Stimulated activated CD4-positive, alpha-beta T cell treated with anti-CD3 and anti-CD28 coated beads, Interleukin-4, amount 100 ng/mL, for 48 hours (primary cell): ENCODE data around the gene DNM2.
"Not testable (repeated sequence)": the region's sequence is repeated elsewhere in the genome, so short reads cannot be mapped to it uniquely, and the experiment has no call there.

Experiments
- DNase-seq, 2 donors: peaks; one replicate each; pipeline ENCODE4 v3.0.0-alpha.2; 2020; ENCODE audit warnings: low read depth in 2 of 2

Gene DNM2

DNA sequence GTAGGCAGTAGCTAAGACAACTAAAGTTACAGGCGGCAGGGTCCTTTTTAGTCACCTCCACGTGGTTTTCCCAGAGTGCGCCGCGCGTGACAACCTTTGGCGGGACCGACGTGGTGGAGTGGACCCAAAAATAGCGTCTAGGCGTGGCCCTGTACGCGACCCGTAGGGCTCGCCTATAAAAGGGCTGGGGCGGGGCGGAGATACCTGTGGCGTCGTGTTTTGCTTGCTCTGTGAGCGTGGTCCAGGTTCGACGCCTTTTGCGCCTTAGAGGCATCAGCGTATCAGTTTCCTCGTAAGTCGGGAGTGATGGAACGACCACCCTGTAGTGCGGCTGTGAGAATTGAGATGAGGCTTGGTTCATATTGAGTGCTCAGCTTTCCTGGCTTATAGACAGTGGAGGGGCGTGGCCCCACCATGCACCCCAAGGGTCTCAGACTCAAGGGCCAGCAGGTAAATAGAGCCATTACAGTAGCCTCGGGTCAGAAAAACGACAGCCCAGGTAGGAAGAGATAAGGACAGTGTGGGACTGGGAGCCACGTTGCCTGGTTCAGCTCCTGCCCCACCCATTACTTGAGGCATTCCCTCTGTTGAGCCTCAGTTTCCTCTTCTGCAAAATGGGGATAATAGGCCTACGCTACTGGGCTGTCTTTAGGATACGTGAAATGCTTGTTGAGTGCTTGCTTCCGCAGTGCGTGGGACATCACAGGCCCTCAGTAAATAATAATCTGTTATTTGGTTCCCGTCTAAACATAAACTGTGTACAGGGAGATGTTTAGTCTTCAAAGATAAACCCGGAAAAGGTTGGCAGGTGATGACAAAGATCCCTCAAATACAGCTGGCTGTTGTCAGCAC lies 118.8 kb downstream of the DNM2 start:
- DNase-seq, result peak; percentile 82 to 83

DNA sequence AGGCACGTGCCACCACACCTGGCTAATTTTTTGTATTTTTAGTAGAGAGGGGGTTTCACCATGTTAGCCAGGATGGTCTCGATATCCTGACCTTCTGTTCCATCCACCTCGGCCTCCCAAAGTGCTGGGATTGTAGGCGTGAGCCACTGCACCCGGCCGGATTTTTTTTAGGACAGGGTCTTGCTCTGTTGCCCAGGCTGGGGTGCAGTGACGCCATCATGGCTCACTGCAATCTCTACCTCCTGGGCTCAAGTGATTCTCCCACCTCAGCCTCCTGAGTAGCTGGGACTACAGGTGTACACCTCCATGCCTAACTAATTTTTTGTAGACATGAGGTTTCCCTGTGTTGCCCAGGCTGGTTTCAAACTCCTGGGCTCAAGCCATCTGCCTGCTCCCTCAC lies 119.8 kb downstream of the DNM2 start:
- DNase-seq, result not testable (repeated sequence)

DNA sequence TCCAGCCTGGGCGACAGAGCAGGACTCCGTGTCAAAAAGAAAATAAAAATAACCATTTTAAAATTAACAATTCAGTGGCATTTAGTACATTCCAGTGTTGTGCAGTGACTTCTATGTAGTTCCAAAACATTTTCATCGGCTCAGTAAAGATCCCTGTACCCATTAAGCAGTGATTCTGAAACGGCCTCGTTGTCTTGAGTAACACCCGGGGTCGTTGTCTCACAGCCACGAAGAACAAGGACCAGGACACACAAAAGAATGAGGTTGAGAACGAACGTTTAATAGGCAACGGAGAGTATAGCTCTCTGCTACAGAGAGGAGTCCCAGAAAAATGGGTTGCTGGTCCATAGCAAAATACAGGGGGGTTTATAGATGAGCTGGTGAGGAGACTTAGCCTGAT lies 120.5 kb downstream of the DNM2 start:
- DNase-seq, result no peak

DNA sequence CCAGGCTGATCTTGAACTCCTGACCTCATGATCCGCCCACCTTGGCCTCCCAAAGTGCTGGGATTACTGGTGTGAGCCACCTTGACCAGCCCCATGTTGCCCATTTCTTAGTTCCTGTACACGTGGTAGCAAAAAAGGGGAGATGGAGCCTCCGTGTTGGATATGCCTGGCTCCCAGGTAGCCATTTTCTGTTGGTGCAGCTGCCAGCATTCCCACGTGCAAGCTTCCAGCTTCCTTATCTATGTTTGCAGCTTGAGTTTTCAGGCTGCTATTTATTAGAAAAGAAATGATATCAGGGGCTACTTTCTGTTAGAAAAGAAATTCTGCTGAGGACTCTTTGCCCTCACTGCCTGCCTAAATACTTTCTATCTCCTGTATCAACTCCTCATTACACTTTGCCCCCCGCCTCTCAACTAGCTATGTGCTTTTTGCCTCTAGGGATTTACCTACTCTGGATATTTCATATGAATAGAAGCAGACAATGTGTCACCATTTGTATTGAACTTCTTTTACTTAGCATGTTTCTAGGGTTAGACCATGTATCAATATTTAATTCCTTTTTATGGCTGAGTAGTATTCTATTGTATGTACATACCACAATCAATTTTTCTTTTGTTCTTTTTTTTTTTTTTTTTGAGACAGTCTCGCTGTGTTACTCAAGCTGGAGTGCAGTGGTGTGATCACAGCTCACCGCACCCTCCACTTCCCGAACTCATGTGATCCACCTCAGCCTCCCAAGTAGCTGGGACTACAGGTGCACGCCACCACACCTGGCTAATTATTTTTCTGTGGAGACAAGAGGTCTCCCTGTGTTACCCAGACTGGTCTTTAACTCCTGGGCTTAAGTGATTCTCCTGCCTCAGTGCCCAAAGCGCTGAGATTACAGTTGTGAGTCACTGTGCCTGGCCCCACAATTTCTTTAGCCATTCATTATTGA lies 121.5 kb downstream of the DNM2 start:
- no peak for DNase-seq

DNA sequence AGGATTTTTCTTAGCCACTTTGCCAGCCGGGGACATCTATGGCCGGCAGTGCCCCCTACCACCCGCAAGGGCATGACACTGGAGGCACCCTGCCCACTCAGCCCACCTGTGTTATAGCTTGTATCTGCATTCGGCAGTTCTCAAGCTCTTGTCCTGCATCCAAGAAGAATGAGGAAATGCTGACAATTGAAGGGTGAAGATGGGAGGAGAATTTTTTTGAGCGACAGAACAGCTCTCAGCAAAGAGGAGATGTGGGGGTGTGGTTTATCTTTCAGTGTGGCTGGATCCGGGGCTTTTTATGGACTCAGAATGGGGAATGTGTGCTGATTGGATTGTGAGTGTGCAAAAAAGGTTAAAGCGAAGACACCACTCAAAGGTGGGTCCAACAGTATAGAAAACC lies 124.9 kb downstream of the DNM2 start:
- no peak for DNase-seq

DNA sequence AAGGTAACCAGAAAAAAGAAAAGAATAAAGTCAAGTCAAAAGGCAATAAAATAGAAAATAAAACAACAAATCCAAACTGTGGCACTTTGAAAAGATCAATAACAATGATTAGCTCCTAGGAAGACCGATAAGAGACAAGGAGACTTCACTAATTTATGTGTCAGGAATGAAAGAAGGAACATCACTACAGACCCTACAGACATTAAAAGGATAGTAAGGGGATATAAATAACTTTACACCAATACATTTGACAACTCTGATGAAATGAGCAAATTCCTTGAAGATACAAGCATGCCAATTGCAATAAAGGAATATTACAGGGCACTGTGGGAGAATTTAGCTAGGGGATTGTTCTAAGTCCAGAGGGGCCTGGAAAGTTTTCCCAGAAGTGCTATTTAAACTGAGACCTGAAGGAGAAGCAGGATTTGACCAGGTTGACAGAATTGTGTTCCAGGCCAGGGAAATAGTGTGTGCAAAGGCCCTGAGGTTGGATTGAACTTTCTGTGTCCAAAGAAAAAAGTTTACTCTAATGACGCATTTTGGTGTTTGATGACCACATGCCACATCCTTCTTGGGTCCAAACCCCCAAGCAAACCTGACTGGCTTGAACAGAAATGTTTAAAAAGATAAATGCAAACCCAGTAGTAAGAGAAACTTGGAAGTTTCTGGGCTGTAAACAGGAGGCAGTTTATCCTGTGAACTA lies 128.8 kb downstream of the DNM2 start:
- DNase-seq, result no peak

DNA sequence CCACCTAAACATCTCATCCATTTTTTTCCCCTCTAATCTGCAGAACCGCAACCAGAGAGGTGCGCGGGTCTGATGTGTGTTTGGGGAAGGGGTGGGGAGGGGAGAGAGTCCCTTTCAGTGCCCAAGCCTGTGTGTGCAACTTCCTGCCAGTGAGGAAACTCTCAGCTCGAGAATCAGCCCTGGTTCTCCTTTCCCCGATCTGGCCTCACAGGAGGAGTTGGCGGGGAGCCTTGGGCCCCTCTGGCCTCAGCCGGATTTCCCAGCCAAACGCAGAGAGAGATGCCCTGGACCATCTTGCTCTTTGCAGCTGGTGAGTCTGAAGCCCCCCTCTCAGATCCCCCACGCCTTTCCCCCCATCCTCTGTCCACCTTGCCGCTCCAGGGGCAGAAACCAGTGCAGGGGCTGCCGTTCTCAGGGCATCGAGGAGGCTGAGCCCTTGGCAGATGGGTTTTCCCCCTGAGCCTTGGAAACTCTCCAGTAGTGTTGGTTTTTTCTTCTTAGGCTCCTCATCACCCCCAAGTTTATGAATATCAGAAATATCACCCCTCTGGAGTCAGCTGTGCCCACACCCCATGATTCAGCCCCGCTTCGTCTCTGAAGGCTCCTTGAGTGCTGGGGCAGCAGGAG lies 130.5 kb downstream of the DNM2 start, which contains the start of gene C19orf38:
TSS of gene C19orf38 (plus strand) at position 186 of the 627 bp plus-strand sequence. CDS start at position 280, 94 bp downstream.
- no peak for DNase-seq

DNA sequence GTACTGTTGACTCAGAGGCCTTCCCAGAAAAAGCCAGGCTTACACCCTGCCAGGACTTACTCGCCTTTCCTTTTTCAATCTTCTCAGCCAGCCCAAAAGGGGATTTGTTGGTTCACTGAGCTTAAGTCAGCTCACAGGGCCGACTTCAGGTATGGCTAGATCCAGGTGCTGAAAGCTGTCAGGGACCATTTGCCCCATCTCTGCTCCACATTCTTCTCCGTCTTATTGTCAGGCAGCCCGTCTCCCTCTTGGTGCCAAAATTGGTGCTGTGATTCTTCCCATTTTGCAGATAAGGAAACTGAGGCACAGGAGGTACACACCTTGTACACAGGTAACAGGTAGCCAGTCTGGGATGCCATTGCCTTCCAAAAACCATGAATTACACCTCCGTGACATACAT lies 132.8 kb downstream of the DNM2 start:
- DNase-seq, result no peak

DNA sequence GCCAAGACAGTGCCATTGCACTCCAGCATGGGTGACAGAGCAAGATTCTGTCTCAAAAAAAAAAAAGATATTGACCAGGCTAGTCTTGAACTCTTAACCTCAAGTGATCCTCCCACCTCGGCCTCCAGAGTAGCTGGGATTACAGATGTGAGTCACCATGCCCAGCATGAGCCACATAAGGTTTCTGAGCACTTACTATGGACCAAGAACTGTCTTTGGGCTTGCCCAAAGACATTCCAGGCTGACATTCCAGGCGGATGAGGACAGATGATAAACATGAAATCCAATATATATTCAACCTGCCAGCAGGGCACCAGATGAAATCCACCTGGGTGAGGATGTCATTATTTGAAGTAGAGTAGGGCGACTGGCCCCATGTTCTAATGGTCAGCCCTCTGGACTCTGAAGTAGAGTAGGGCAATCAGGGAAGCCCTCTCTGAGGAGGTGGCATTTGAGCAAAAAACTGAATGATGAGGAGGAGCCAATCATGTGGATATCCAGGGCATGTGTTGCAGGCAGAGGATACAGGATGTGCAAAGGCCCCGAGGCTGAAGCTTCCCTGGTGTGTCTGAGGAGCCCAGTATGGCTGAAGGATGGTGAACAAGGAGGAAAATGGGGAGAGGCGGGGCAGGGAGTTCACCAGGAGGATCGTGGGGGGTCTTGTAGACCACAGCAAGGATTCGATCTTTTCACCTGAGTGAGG lies 134.4 kb downstream of the DNM2 start:
- DNase-seq, result no peak

DNA sequence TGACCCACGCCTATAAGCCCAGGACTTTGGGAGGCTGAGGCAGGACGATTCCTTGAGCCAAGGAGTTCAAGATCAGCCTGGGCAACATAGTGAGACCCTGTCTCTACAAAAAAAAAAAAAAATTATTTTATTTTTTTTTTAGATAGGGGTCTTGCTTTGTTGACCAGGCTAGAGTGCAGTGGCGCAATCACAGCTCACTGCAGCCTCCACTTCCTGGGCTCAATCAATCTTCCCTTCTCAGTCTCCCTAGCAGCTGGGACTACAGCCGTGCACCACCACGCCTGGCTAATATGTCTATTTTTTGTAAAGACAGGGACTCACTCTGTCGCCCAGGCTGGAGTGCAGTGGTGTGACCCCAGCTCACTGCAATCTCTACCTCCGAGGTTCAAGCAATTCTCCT lies 135.1 kb downstream of the DNM2 start:
- DNase-seq, result no peak

DNA sequence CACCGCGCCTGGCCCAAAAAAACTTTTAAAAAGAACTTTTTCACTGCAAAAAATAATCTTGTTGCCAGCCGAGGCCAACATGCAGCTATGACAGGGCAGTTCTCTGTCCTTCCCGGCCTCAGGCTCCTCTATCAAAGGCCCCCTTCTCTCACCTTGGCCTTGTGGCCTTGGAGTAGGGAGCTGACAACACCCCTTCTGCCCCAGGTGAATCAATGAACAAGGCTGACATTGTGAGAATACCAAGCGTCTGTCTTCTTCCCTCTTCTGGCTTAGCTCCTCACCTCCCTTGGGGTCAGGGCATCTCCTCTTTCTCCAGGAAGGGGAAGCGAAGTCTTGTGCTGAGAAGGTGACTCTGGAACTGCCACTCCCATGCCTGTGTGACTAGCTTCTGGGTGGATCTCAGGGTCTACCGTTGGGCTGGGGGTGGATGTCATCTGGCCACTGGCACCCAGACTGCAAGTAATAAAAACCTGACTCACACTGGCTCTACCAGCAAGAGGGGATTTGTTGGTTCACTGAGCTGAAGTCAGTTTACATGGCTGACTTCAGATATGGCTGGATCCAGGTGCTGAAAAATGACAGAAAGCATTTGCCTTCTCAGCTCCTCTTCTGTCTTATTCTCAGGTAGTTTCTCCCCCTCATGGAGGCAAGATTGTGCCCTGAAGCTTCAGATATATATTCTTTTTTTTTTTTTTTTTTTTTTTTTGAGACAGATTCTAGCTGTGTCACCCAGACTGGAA lies 136.6 kb downstream of the DNM2 start:
- no peak for DNase-seq

DNA sequence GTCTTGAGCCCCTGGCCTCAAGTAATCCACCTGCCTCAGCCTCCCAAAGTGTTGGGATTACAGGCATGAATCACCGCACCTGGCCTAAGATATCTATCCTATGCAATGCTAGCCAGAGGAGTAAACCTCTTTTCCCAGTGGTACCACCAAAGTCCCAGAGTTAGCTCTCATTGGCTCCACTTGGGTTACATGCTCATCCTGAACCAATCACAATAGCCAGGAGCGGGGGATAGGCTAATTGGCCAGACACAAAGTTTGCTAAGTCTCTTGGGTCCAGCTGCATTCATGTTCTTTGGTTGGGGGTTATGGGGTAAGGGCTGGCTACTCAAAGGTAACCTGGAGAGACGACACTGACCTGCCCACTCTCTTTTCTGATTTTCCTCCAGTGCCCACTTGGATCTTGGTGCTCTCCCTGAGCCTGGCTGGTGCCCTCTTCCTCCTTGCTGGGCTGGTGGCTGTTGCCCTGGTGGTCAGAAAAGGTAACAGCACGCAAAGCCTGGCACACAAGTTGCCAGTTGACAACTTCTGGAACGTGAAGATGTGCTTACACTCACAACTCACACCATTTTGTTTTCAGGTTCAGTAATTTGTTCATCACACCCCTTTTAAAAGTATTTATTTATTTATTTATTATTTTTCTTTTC lies 138.1 kb downstream of the DNM2 start:
- peak in 1 of 2 donors; percentile 20 for DNase-seq

DNA sequence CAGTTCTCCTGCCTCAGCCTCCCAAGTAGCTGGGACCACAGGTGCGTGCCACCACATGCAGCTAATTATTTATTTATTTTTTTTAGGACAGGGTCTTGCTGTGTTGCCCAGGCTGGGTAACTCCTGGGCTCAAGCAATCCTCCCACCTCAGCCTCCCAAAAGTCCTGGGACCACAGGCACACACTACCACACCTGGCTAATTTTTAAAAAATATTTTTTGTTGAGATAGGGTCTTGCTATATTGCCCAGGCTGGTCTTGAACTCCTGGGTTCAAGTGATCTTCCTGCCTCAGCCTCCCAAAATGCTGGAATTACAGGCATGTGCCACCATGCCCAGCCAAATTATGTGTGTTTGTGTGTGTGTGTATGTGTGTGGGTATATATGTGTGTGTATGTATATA lies 139.0 kb downstream of the DNM2 start:
- DNase-seq, result not testable (repeated sequence)

DNA sequence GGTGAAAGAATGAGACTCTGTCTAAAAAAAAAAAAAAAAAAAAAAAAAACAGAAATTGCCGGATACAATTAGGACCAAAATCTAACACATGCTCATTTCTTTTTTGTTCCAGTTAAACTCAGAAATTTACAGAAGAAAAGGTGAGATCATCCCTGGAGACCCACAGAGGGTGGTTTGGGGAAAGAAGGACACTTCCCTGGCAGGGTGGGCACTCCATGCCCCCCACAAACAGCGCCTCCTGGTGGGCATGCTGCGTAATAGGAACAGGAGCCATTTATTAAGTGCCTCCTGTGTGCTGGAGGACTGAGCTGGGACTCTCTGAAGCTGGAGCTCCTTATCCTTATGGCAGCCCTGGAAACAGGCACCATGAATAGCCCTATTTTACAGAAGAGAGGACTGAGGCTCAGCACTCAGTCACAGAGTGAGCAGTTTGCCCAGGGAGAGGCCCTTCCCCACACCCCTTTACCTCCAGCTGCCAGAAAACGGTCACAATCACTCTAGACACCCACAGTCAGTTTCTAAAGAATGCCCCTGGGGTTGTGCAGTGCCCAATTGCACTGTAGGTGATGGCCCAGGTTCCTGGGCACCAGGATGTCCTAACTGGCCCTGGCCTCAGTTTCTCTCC lies 140.4 kb downstream of the DNM2 start:
- peak in 1 of 2 donors; percentile 25 for DNase-seq

DNA sequence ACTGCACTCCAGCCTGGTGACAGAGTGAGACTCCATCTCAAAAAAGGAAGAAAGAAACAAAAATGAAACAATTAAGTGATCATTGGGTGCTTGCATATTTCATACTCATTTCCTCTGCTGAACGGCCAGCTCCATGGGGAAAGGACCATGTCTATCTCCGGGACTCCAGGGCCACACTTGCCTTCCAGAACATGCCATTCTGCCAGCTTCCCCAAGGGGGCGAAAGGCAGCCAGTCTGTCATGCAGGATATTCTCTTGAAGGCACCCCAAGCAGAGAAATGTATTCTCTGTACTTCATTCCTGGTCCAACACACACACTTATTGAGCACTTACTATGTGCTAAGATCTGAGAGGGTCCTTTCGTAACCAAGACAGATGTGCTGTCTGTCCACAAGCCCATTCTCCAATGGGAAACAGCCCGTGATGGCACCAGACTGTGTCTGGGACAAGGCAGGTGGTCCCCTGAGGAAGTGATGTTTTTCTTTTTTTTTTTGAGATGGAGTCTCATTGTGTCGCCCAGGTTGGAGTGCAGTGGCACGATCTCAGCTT lies 143.3 kb downstream of the DNM2 start:
- DNase-seq, result peak in 1 of 2 donors; percentile 31

DNA sequence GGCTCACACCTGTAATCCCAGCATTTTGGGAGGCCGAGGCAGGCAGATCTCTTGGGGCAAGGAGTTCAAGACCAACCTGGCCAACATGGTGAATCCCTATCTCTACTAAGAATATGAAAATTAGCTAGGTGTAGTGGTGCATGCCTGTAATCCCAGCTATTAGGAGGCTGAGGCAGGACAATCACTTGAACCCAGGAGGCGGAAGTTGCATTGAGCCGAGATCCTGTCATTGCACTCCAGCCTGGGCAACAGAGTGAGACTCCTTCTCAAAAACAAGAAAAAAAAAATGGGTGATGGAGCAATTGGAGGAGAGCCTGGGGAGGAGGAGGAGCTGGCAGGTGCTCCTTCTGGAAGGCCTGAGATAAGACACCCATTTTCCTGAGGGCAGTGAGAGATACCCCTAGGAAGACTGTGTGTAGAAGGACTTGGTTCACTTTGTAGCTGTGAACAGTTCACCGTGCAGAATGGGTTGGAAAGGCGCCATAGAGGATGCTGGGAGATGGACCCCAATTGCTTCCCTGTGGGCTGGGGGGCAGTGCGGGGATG lies 144.8 kb downstream of the DNM2 start:
- no peak for DNase-seq

DNA sequence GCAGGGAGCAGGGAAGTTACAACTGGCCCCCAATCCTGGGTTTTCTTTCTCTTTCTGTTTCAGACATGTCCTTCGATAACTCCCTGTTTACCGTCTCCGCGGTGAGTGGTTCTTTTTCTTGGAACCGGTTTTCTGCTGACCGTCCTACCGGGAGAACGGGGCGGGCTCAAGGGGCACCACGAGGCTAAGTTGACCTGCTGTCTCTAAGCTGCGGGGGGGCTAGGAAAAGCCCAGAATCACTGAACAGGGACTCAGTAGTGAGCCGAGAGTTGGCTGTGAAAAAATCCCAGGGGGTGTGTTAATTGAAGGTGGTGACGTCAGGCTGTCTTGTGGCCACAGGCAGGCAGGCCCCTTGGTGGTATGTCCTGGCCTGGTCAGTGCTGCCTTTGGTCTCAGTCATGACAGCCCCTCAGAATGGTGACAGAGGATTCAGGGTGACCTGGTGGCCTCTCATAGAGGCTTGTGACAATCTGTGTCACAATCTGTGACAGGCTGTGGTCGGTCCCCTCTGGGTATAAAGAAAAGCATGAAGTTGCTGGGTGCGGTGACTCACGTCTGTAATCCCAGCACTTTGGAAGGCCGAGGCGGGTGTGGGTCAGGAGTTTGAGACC lies 145.3 kb downstream of the DNM2 start:
- no peak for DNase-seq

DNA sequence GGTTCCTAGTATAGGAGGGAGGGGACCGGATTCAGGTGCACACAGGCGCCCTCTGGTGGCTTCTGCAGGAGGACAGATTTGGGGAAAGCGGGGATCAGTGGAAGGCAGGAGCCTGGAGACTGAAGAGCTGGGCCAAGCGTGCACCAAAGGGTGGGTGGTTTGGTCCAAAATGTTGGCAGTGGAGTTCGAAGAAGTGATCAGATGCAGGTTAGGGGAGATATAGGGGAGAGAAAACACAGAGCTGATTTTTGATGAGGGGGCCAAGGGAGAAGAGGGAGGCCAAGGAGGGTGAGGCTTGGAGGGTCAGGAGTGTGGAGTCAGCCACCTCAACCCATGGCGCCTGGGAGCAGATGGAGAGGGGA lies 146.6 kb downstream of the DNM2 start:
- DNase-seq, result peak; percentile 80 to 82
